Muscle of leg (tissue), 11 donors: ENCODE results near the gene AKT3. TPM values are rescaled to one million over a fixed set of nuclear protein-coding genes. Genes with fewer than 3 reads are reported as not detected.

ENCODE experiments used
- DNase-seq: peaks from one replicate; pipeline ENCODE4 v3.0.0; 2013
- H3K27ac ChIP-seq: one replicate; pipeline ENCODE4 v1.5.1; 2013; ENCODE audit warnings: mild to moderate bottlenecking, low read length, control low read depth
- H3K27me3 ChIP-seq: one replicate; pipeline ENCODE4 v1.6.1; 2013; ENCODE audit warnings: low read length; ENCODE audit not compliant: control insufficient read depth, insufficient read depth
- H3K36me3 ChIP-seq: one replicate; pipeline ENCODE4 v1.6.1; 2013; ENCODE audit warnings: low read length; ENCODE audit not compliant: control insufficient read depth, insufficient read depth
- H3K4me1 ChIP-seq: one replicate; pipeline ENCODE4 v1.6.1; 2013; ENCODE audit warnings: low read length; ENCODE audit not compliant: control insufficient read depth, insufficient read depth
- H3K4me3 ChIP-seq: one replicate; pipeline ENCODE4 v1.5.1; 2013; ENCODE audit warnings: low read length, control low read depth
- H3K9me3 ChIP-seq: replicated peaks from 2 replicates; pipeline ENCODE4 v1.6.1; 2013; ENCODE audit warnings: low read depth, low read length; ENCODE audit not compliant: control insufficient read depth
- WGBS: methylation state at CpG from one replicate; pipeline ENCODE4 v1.1.5; 2013; ENCODE audit warnings: missing lambda C conversion rate; ENCODE audit not compliant: insufficient coverage; 5-methylcytosine and 5-hydroxymethylcytosine counted together
- polyA plus RNA-seq, 8 donors: library from polyadenylated mRNA; unstranded; fragments of 120-200 nt; gene quantifications; one replicate each; pipeline versions ENCODE4 v1.2.1 to v1.2.3, GENCODE V29; 2013; ENCODE audit warnings: inconsistent platforms in 1 of 8, low replicate concordance in 1 of 8; ENCODE audit not compliant: insufficient read length in 8 of 8, insufficient read depth in 1 of 8
- total RNA-seq: library from RNA; stranded (reverse); fragments of 120-200 nt; gene quantifications from one replicate; pipeline ENCODE4 v1.2.4, GENCODE V29; 2013

AKT3 gene
- total and polyA plus RNA-seq, 9 donors: 14.3 to 25.0 (median 19.6) TPM

- H3K4me3 ChIP-seq: no peak overlapping the region
- WGBS: 67% methylated on average over 3 of the region's 4 CpGs
- H3K36me3 ChIP-seq: peaks cover 10% of the 10 kb centered on the region
- H3K9me3 ChIP-seq: no peaks in the 10 kb centered on the region
- H3K4me1 ChIP-seq: peaks cover 10% of the 10 kb centered on the region
- H3K27me3 ChIP-seq: no peaks in the 10 kb centered on the region
- no peak for DNase-seq
- H3K27ac ChIP-seq: no peak overlapping the region
Observed at GRCh38 chr1:243499248-243499647, 350.8 kb downstream of the AKT3 start.

- no peak for DNase-seq
- no peaks in the 10 kb centered on the region for H3K27me3 ChIP-seq
- H3K27ac ChIP-seq: no peak overlapping the region
- H3K4me3 ChIP-seq: no peak overlapping the region
- H3K9me3 ChIP-seq: no peaks in the 10 kb centered on the region
- H3K36me3 ChIP-seq: peaks cover 10% of the 10 kb centered on the region
- H3K4me1 ChIP-seq: peaks cover 10% of the 10 kb centered on the region
- 94% methylated on average over 7 of the region's 10 CpGs for WGBS
Observed at GRCh38 chr1:243497939-243498681, 351.9 kb downstream of the AKT3 start.

GRCh38 chr1:243496806-243497205 is 353.2 kb downstream of the AKT3 start:
- no peak overlapping the region for H3K27ac ChIP-seq
- no peaks in the 10 kb centered on the region for H3K27me3 ChIP-seq
- no peak for DNase-seq
- H3K9me3 ChIP-seq: no peaks in the 10 kb centered on the region
- peaks cover 12% of the 10 kb centered on the region for H3K36me3 ChIP-seq
- WGBS: 89% methylated on average over 10 of the region's 11 CpGs
- H3K4me3 ChIP-seq: no peak overlapping the region
- H3K4me1 ChIP-seq: peaks cover 10% of the 10 kb centered on the region

GRCh38 chr1:243496187-243496646 is 353.8 kb downstream of the AKT3 start:
- Histone ChIP-seq H3K4me1 (peaks cover 10% of the 10 kb centered on the region), H3K9me3 (no peaks in the 10 kb centered on the region), H3K27ac (no peak overlapping the region), H3K4me3 (no peak overlapping the region), H3K36me3 (peaks cover 14% of the 10 kb centered on the region), H3K27me3 (no peaks in the 10 kb centered on the region)
- DNase-seq: no peak
- 64% methylated on average over 13 of the region's 19 CpGs for WGBS

- Histone ChIP-seq H3K4me3 (no peak overlapping the region), H3K27me3 (no peaks in the 10 kb centered on the region), H3K27ac (no peak overlapping the region), H3K4me1 (peaks cover 14% of the 10 kb centered on the region), H3K36me3 (peaks cover 15% of the 10 kb centered on the region), H3K9me3 (no peaks in the 10 kb centered on the region)
- WGBS: 81% methylated on average over 23 of the region's 24 CpGs
- DNase-seq: peak; percentile 37
Observed at GRCh38 chr1:243495442-243496186, 354.4 kb downstream of the AKT3 start.

GRCh38 chr1:243494741-243495431 is 355.2 kb downstream of the AKT3 start:
- Histone ChIP-seq H3K4me1 (peaks cover 20% of the 10 kb centered on the region), H3K27ac (no peak overlapping the region), H3K9me3 (no peaks in the 10 kb centered on the region), H3K36me3 (peaks cover 21% of the 10 kb centered on the region), H3K4me3 (no peak overlapping the region), H3K27me3 (no peaks in the 10 kb centered on the region)
- no peak for DNase-seq
- WGBS: 85% methylated on average over 14 of the region's 15 CpGs

- WGBS: 75% methylated on average over 5 of the region's 14 CpGs
- Histone ChIP-seq H3K4me1 (peaks cover 22% of the 10 kb centered on the region), H3K27ac (no peak overlapping the region)
Observed at GRCh38 chr1:243493156-243494129, 356.6 kb downstream of the AKT3 start.

GRCh38 chr1:243490748-243491686 is 359.0 kb downstream of the AKT3 start:
- H3K27me3 ChIP-seq: no peaks in the 10 kb centered on the region
- no peak overlapping the region for H3K4me3 ChIP-seq
- H3K27ac ChIP-seq: no peak overlapping the region
- H3K9me3 ChIP-seq: no peaks in the 10 kb centered on the region
- DNase-seq: no peak
- H3K4me1 ChIP-seq: peaks cover 18% of the 10 kb centered on the region
- peaks cover 18% of the 10 kb centered on the region for H3K36me3 ChIP-seq
- 62% methylated on average over 7 of the region's 8 CpGs for WGBS

More at GRCh38 chr1:243493156-243494129, 356.6 kb downstream of the AKT3 start:
- DNase-seq: no peak
- H3K27me3 ChIP-seq: no peaks in the 10 kb centered on the region
- no peaks in the 10 kb centered on the region for H3K9me3 ChIP-seq
- no peak overlapping the region for H3K4me3 ChIP-seq
- peaks cover 22% of the 10 kb centered on the region for H3K36me3 ChIP-seq
